Stomach (tissue), 4 donors: ENCODE measurements around the gene MCC.

Experiments used
- CTCF ChIP-seq, 7 experiments: fragments of 450-650 bp in 4 of 7; fragments of 200-600 bp in 3 of 7; sonication (generic) in 3 of 7; IDR thresholded peaks; one replicate each; pipeline ENCODE4 v1.5.1; 2016 to 2019; ENCODE audit warnings: antibody characterized with exemption in 7 of 7, control low read depth in 2 of 7, mild to moderate bottlenecking in 1 of 7
- POLR2A ChIP-seq, 4 donors: fragments of 450-650 bp; IDR thresholded peaks; one replicate each; pipeline ENCODE4 v1.6.1; 2016; ENCODE audit warnings: antibody characterized with exemption in 4 of 4, control low read depth in 2 of 4, mild to moderate bottlenecking in 1 of 4, moderate library complexity in 1 of 4
- POLR2AphosphoS5 ChIP-seq, 3 donors: sonication (generic); formaldehyde crosslinking; IDR thresholded peaks; one replicate each; pipeline ENCODE4 v1.6.1; 2016; ENCODE audit warnings: antibody characterized with exemption in 3 of 3

- no peak for TF ChIP-seq POLR2A (IDR thresholded peaks at IDR 0.05)
- TF ChIP-seq CTCF (IDR thresholded peaks at IDR 0.05): no peak
- TF ChIP-seq POLR2AphosphoS5 (IDR thresholded peaks at IDR 0.05): no peak
These were observed 443.3 kb downstream of the MCC start for GRCh38 chr5:113044776-113045465.
